ENCODE measurements around the gene JUND. TPM values are rescaled to one million over a fixed set of nuclear protein-coding genes. Genes with fewer than 3 reads are reported as not detected.
A peak's percentile ranks its signal among the peaks of the same experiment; 100 is the strongest.

Gene JUND
- total RNA-seq, 2 experiments from 2014 or later: 1,827 to 1,976 TPM

GRCh38 chr19:18273561-18274218 lies 7.7 kb downstream of the JUND start:
- no peaks in the 10 kb centered on the region for H3K27me3 ChIP-seq (ENCODE audit: control insufficient read depth in 1 of 2, insufficient read depth in 2 of 2, low read length in 2 of 2)
- ChIA-PET POLR2A (interaction anchor here (0.7 to 1.9 kb wide), 3 partner anchors 48 to 81 kb away, joined by 3 to 7 read pairs (median 4); partner anchors contain the start of genes LSM4 and MPV17L2), CTCF (interaction anchor here (1.2 kb wide), 1 partner anchor 49 kb away, joined by 4 read pairs; the partner anchor contains the start of gene LSM4)
- intact Hi-C loops (cut with DNase I, micrococcal nuclease): no loop called here
- H3K4me1 ChIP-seq (ENCODE audit: insufficient read depth, low read length): peaks cover 55% of the 10 kb centered on the region
- no peak overlapping the region for H3K27ac ChIP-seq (ENCODE audit: low read depth in 1 of 2, low read length in 2 of 2)
- no peak overlapping the region for H3K4me3 ChIP-seq (ENCODE audit: low read length)
- Mint-ChIP-seq H3K27ac (peak overlapping the region; percentile 77), H3K4me1 (ENCODE audit: low read depth) (peaks cover 41% of the 10 kb centered on the region), H3K27me3 (no peaks in the 10 kb centered on the region), H3K36me3 (ENCODE audit: low read depth) (peaks cover 47% of the 10 kb centered on the region), H3K9me3 (no peaks in the 10 kb centered on the region), H3K4me3 (no peak overlapping the region)
- TF ChIP-seq CTCF (IDR thresholded peaks at IDR 0.05): no peak
- peaks cover 40% of the 10 kb centered on the region for H3K36me3 ChIP-seq (ENCODE audit: insufficient read depth, low read length)
- no peak for ATAC-seq (ENCODE audit: poor library complexity)
- peaks cover 0 to 4% of the 10 kb centered on the region in 2 experiments for H3K9me3 ChIP-seq (ENCODE audit: control insufficient read depth in 1 of 2, insufficient read depth in 1 of 2, low read length in 2 of 2)
- peak in 1 of 14 experiments; percentile 57 for DNase-seq

GRCh38 chr19:18271433-18271841 lies 10.0 kb downstream of the JUND start:
- ChIA-PET CTCF (interaction anchor here (1.0 to 3.9 kb wide), 3 partner anchors 9 to 58 kb away, joined by 4 to 22 read pairs (median 4); no protein-coding TSS in a partner anchor), POLR2A (interaction anchor here (0.8 to 2.0 kb wide), 3 partner anchors 10 to 79 kb away, joined by 3 to 6 read pairs (median 4); partner anchors contain the start of genes JUND and MPV17L2)
- ATAC-seq (ENCODE audit: poor library complexity) (no peak), DNase-seq (peak in 2 of 14 experiments; percentile 51 to 71)
- Histone ChIP-seq H3K36me3 (ENCODE audit: insufficient read depth, low read length) (peaks cover 46% of the 10 kb centered on the region), H3K4me1 (ENCODE audit: insufficient read depth, low read length) (peaks cover 35% of the 10 kb centered on the region), H3K9me3 (ENCODE audit: control insufficient read depth in 1 of 2, insufficient read depth in 1 of 2, low read length in 2 of 2) (peaks cover 0 to 4% of the 10 kb centered on the region in 2 experiments), H3K4me3 (ENCODE audit: low read length) (no peak overlapping the region), H3K27me3 (ENCODE audit: control insufficient read depth in 1 of 2, insufficient read depth in 2 of 2, low read length in 2 of 2) (no peaks in the 10 kb centered on the region), H3K27ac (ENCODE audit: low read depth in 1 of 2, low read length in 2 of 2) (no peak overlapping the region)
- peak overlapping the region; percentile 51 for H3K27ac Mint-ChIP-seq
- peaks cover 47% of the 10 kb centered on the region for H3K36me3 Mint-ChIP-seq (ENCODE audit: low read depth)
- H3K9me3 Mint-ChIP-seq: no peaks in the 10 kb centered on the region
- peaks cover 32% of the 10 kb centered on the region for H3K4me1 Mint-ChIP-seq (ENCODE audit: low read depth)
- peak overlapping the region; percentile 58 for H3K4me3 Mint-ChIP-seq
- H3K27me3 Mint-ChIP-seq: no peaks in the 10 kb centered on the region
- intact Hi-C loops (cut with DNase I, micrococcal nuclease): no loop called here
- TF ChIP-seq CTCF (IDR thresholded peaks at IDR 0.05): no peak

- Mint-ChIP-seq H3K27me3 (no peaks in the 10 kb centered on the region), H3K4me3 (no peak overlapping the region), H3K27ac (no peak overlapping the region), H3K4me1 (ENCODE audit: low read depth) (peaks cover 32% of the 10 kb centered on the region), H3K36me3 (ENCODE audit: low read depth) (peaks cover 47% of the 10 kb centered on the region), H3K9me3 (no peaks in the 10 kb centered on the region)
- Histone ChIP-seq H3K36me3 (ENCODE audit: insufficient read depth, low read length) (peaks cover 46% of the 10 kb centered on the region), H3K4me3 (ENCODE audit: low read length) (no peak overlapping the region), H3K9me3 (ENCODE audit: control insufficient read depth in 1 of 2, insufficient read depth in 1 of 2, low read length in 2 of 2) (peaks cover 0 to 4% of the 10 kb centered on the region in 2 experiments), H3K27me3 (ENCODE audit: control insufficient read depth in 1 of 2, insufficient read depth in 2 of 2, low read length in 2 of 2) (no peaks in the 10 kb centered on the region), H3K4me1 (ENCODE audit: insufficient read depth, low read length) (peaks cover 33% of the 10 kb centered on the region), H3K27ac (ENCODE audit: low read depth in 1 of 2, low read length in 2 of 2) (no peak overlapping the region)
- ATAC-seq (ENCODE audit: poor library complexity) (no peak), DNase-seq (peak in 1 of 14 experiments; percentile 47)
- POLR2A ChIA-PET: interaction anchor here (1.2 to 2.0 kb wide), 2 partner anchors 53 to 78 kb away, joined by 5 to 6 read pairs; partner anchors contain the start of genes LSM4 and MPV17L2
- intact Hi-C loops (cut with DNase I, micrococcal nuclease): no loop called here
- CTCF ChIA-PET: interaction anchor here (0.9 to 3.9 kb wide), 4 partner anchors 10 to 118 kb away, joined by 3 to 22 read pairs (median 4); no protein-coding TSS in a partner anchor
- no peak for TF ChIP-seq CTCF (IDR thresholded peaks at IDR 0.05)
These were observed 11.1 kb downstream of the JUND start for GRCh38 chr19:18270326-18270725.
